CD4-positive, alpha-beta memory T cell (primary cell): Measurements from ENCODE around the gene SAMD11. TPM values are rescaled to one million over a fixed set of nuclear protein-coding genes. Genes with fewer than 3 reads are reported as not detected.
"Not testable (repeated sequence)": the region's sequence is repeated elsewhere in the genome, so short reads cannot be mapped to it uniquely, and the experiment has no call there.

Experiments used
- CTCF ChIA-PET: fragments of 350-600 bp; sonication (Branson Sonifier 250); formaldehyde crosslinking; loops from one replicate; lab custom pipeline; 2021; ENCODE audit warnings: inconsistent platforms; ENCODE audit not compliant: partially characterized antibody; lab: Charles Lee
- POLR2A ChIA-PET: fragments of 350-600 bp; sonication (Branson Sonifier 250); formaldehyde crosslinking; loops from one replicate; lab custom pipeline; 2021; ENCODE audit not compliant: partially characterized antibody; lab: Charles Lee
- DNase-seq, 5 donors: peaks; one replicate each; pipeline versions ENCODE4 v3.0.0 to v3.0.0-alpha.2; 2020 to 2022; ENCODE audit warnings: mixed read lengths in 1 of 5
- H3K27ac ChIP-seq: one replicate; pipeline ENCODE4 v1.7.0; 2013; ENCODE audit warnings: low read depth, low read length
- H3K27me3 ChIP-seq: 2 replicates; pipeline ENCODE4 v1.7.0; 2013; ENCODE audit warnings: mild to moderate bottlenecking, low read length, moderate library complexity; ENCODE audit not compliant: insufficient read depth
- H3K36me3 ChIP-seq: 2 replicates; pipeline ENCODE4 v1.7.0; 2013; ENCODE audit warnings: mild to moderate bottlenecking, low read length, moderate library complexity; ENCODE audit not compliant: insufficient read depth
- H3K4me1 ChIP-seq: 2 replicates; pipeline ENCODE4 v1.7.0; 2013; ENCODE audit warnings: mild to moderate bottlenecking, low read length, moderate library complexity; ENCODE audit not compliant: insufficient read depth
- H3K4me3 ChIP-seq, 2 donors: one replicate each; pipeline ENCODE4 v1.7.0; 2013; ENCODE audit warnings: low read length in 2 of 2, mild to moderate bottlenecking in 1 of 2
- H3K9me3 ChIP-seq, 2 donors: one replicate each; pipeline ENCODE4 v1.7.0; 2013; ENCODE audit warnings: low read length in 2 of 2, control low read depth in 1 of 2; ENCODE audit not compliant: control insufficient read depth in 1 of 2
- H3K27ac Mint-ChIP-seq, 7 donors: one replicate each; pipeline ENCODE4 v1.8.0; 2020 to 2021; ENCODE audit warnings: mixed read lengths in 7 of 7, mild to moderate bottlenecking in 6 of 7, inconsistent platforms in 3 of 7, moderate library complexity in 3 of 7
- H3K27me3 Mint-ChIP-seq, 2 donors: one replicate each; pipeline ENCODE4 v1.8.0; 2020 to 2021; ENCODE audit warnings: mixed read lengths in 2 of 2
- H3K36me3 Mint-ChIP-seq, 2 donors: one replicate each; pipeline ENCODE4 v1.8.0; 2020 to 2021; ENCODE audit warnings: mixed read lengths in 2 of 2, inconsistent platforms in 1 of 2, mild to moderate bottlenecking in 1 of 2
- H3K4me1 Mint-ChIP-seq, 4 donors: one replicate each; pipeline ENCODE4 v1.8.0; 2020 to 2021; ENCODE audit warnings: mixed read lengths in 4 of 4, mild to moderate bottlenecking in 1 of 4
- H3K4me3 Mint-ChIP-seq, 8 donors: one replicate each; pipeline ENCODE4 v1.8.0; 2020 to 2021; ENCODE audit warnings: mixed read lengths in 8 of 8, mild to moderate bottlenecking in 7 of 8, moderate library complexity in 6 of 8, inconsistent platforms in 3 of 8
- H3K9me3 Mint-ChIP-seq, 8 donors: one replicate each; pipeline ENCODE4 v1.8.0; 2020 to 2021; ENCODE audit warnings: mixed read lengths in 8 of 8, mild to moderate bottlenecking in 5 of 8, inconsistent platforms in 3 of 8, moderate library complexity in 1 of 8
- intact Hi-C: fragments of 100-400 bp; cut with micrococcal nuclease; formaldehyde crosslinking; loops from one replicate; pipeline ENCODE4 v1.15.1; 2023
- polyA plus RNA-seq, 2 donors: library from polyadenylated mRNA; unstranded; fragments of 300-500 nt; fragmentation: Illumina TruSeq; gene quantifications; one replicate each; pipeline ENCODE4 v1.2.3, GENCODE V29; 2021
- total RNA-seq, 2 experiments: library from RNA; stranded (reverse); gene quantifications; one replicate each; pipeline ENCODE4 v1.2.3, GENCODE V29; 2021

SAMD11 gene, protein sequence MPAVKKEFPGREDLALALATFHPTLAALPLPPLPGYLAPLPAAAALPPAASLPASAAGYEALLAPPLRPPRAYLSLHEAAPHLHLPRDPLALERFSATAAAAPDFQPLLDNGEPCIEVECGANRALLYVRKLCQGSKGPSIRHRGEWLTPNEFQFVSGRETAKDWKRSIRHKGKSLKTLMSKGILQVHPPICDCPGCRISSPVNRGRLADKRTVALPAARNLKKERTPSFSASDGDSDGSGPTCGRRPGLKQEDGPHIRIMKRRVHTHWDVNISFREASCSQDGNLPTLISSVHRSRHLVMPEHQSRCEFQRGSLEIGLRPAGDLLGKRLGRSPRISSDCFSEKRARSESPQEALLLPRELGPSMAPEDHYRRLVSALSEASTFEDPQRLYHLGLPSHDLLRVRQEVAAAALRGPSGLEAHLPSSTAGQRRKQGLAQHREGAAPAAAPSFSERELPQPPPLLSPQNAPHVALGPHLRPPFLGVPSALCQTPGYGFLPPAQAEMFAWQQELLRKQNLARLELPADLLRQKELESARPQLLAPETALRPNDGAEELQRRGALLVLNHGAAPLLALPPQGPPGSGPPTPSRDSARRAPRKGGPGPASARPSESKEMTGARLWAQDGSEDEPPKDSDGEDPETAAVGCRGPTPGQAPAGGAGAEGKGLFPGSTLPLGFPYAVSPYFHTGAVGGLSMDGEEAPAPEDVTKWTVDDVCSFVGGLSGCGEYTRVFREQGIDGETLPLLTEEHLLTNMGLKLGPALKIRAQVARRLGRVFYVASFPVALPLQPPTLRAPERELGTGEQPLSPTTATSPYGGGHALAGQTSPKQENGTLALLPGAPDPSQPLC
- total RNA-seq, result not detected
- under 1 TPM in 1 of 2 donors, not detected in 1; 0.10 TPM for polyA plus RNA-seq

GRCh38 chr1:923131-923990 lies at the start of gene SAMD11:
TSS of gene SAMD11 (plus strand) at chr1:923923. CDS start at chr1:924432, 509 bp downstream.
- POLR2A ChIA-PET, result no interaction called here

DNA sequence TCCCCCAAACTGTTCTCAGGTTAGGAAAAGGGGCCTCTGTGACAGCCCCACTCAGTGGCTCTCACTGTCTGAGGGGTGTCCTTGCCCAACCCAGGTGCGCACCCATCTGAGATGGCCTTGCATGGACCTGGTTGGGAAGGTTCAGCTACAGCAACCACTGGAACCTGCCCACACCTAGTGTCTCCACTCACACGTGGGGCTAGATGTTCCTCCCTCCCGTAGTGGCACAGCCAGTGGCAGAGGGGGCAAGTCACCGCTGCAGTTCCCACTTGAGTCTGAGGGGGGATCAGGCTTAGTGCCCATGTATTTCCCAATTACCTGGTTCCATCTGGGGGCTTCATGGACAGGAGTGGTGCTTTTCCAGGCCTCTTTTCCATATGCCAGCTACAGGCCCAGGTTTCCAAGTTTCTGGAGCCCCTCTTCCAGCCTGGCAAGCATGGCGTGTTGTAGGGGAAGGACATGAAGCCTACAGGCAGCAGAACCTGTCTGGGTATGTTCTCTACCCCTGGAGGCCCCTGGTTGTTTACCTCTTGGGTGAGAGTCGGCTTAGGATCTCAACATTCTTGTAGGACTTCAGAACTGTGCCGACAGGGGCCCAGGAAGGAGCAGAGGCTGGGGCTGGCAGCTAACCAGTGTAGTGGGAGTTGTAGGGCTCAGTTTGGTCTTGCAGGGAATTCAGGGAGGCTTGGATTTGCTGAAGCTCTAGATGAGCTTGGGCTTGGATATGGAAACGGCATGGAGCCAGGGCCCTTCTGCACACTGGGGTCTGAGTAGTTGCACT lies 47.1 kb upstream of the SAMD11 start:
- H3K27ac ChIP-seq, intact Hi-C loops, H3K9me3 Mint-ChIP-seq, H3K27me3 ChIP-seq, H3K4me3 Mint-ChIP-seq, H3K4me3 ChIP-seq, H3K9me3 ChIP-seq, DNase-seq, CTCF ChIA-PET, H3K36me3 Mint-ChIP-seq, H3K36me3 ChIP-seq, H3K27me3 Mint-ChIP-seq, POLR2A ChIA-PET, H3K4me1 ChIP-seq, H3K4me1 Mint-ChIP-seq: not testable (repeated sequence)
- peak overlapping the region in 4 of 7 donors; percentile 43 to 67 (median 56) for H3K27ac Mint-ChIP-seq

More at GRCh38 chr1:923131-923990, at the start of gene SAMD11:
- CTCF ChIA-PET, result no interaction called here
- peaks cover 32% of the 10 kb centered on the region for H3K4me1 ChIP-seq
- Mint-ChIP-seq H3K4me3 (peak within 1 kb of the TSS; percentile 83 to 94 (median 86)), H3K27ac (peak within 1 kb of the TSS in 5 of 7 donors; percentile 19 to 77 (median 75)), H3K9me3 (peaks cover 0 to 3% (median 0%) of the 10 kb centered on the region in 8 donors), H3K4me1 (peaks cover 11 to 29% (median 19%) of the 10 kb centered on the region in 4 donors), H3K36me3 (peaks cover 0 to 1% of the 10 kb centered on the region in 2 donors), H3K27me3 (peaks cover 26 to 39% of the 10 kb centered on the region in 2 donors)
- H3K27ac ChIP-seq, result no peak within 1 kb of the TSS
- H3K36me3 ChIP-seq, result no peaks in the 10 kb centered on the region
- H3K4me3 ChIP-seq, result peak within 1 kb of the TSS in 1 of 2 donors; percentile 49
- peak in 4 of 5 donors; percentile 63 to 72 (median 69) for DNase-seq
- intact Hi-C loops, result loop anchor here (5.0 kb wide), 1 partner anchor 34 kb away; the partner anchor contains the start of gene NOC2L
- no peaks in the 10 kb centered on the region for H3K9me3 ChIP-seq
- H3K27me3 ChIP-seq, result peaks cover 38% of the 10 kb centered on the region

- CTCF ChIA-PET, H3K9me3 Mint-ChIP-seq, H3K4me1 Mint-ChIP-seq, H3K4me1 ChIP-seq, H3K27me3 Mint-ChIP-seq, H3K36me3 ChIP-seq, H3K4me3 Mint-ChIP-seq, POLR2A ChIA-PET, H3K27me3 ChIP-seq, DNase-seq, H3K9me3 ChIP-seq, H3K27ac ChIP-seq, H3K4me3 ChIP-seq, intact Hi-C loops, H3K36me3 Mint-ChIP-seq: not testable (repeated sequence)
- peak overlapping the region in 2 of 7 donors; percentile 43 to 64 for H3K27ac Mint-ChIP-seq
Measured at GRCh38 chr1:877209-877986, 46.3 kb upstream of the SAMD11 start.

- H3K4me3 ChIP-seq, CTCF ChIA-PET, H3K27ac ChIP-seq, H3K36me3 ChIP-seq, H3K9me3 ChIP-seq, H3K27ac Mint-ChIP-seq, H3K9me3 Mint-ChIP-seq, H3K27me3 Mint-ChIP-seq, H3K27me3 ChIP-seq, H3K4me1 Mint-ChIP-seq, H3K36me3 Mint-ChIP-seq, DNase-seq, H3K4me1 ChIP-seq, POLR2A ChIA-PET, intact Hi-C loops, H3K4me3 Mint-ChIP-seq: not testable (repeated sequence)
Measured at GRCh38 chr1:880511-880910, 43.2 kb upstream of the SAMD11 start.

DNA sequence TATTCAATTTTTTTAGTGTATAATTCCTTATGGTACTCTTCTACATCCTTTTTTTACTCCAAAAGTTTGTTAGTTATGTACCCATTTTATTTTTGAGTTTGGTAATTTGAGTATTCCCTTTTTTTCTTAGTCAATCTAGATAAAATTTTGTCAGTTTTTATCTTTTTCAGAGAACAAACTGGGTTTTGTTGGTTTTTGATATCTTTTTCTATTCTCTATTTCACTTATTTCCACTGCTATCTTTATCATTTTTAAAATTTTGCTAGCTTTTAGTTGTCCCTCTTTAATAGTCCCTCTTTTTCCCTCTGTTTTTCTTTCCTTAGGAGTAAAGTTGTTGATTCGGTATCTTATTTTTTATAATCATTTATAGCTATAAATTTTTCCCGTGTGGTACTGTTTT lies 42.8 kb upstream of the SAMD11 start:
- H3K27ac Mint-ChIP-seq, DNase-seq, H3K9me3 Mint-ChIP-seq, H3K36me3 ChIP-seq, H3K4me1 ChIP-seq, H3K27me3 Mint-ChIP-seq, CTCF ChIA-PET, H3K27me3 ChIP-seq, H3K36me3 Mint-ChIP-seq, H3K4me1 Mint-ChIP-seq, H3K4me3 ChIP-seq, H3K4me3 Mint-ChIP-seq, H3K27ac ChIP-seq, H3K9me3 ChIP-seq, POLR2A ChIA-PET, intact Hi-C loops: not testable (repeated sequence)

DNA sequence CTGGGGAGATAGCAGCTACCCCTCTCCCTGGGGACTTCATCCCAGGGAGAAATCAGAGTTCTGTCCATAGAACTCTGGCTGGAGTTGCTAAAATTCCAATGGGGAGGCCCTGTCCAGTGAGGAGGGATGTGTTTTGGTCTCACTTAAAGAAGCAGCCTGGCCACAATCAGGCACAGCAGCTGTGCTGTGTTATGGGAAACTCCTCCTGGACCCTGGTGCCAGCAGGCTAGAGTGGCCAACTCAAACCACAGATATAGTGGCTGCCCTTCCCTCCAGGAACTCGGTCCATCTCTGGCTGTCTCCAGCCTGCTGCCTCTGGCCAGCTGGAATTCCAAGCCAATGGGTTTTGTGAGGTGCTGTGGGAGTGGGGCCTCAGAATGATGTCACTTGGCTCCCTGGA lies 37.4 kb upstream of the SAMD11 start:
- peaks cover 19 to 29% of the 10 kb centered on the region in 2 donors for H3K27me3 Mint-ChIP-seq
- Histone ChIP-seq H3K27me3 (peaks cover 3% of the 10 kb centered on the region), H3K9me3 (no peaks in the 10 kb centered on the region), H3K36me3 (no peaks in the 10 kb centered on the region), H3K27ac (no peak overlapping the region), H3K4me1 (no peaks in the 10 kb centered on the region), H3K4me3 (no peak overlapping the region)
- no peak for DNase-seq
- peaks cover 0 to 3% (median 0%) of the 10 kb centered on the region in 4 donors for H3K4me1 Mint-ChIP-seq
- intact Hi-C loops, result no loop called here
- no peaks in the 10 kb centered on the region for H3K36me3 Mint-ChIP-seq
- H3K9me3 Mint-ChIP-seq, result no peaks in the 10 kb centered on the region
- ChIA-PET POLR2A (no interaction called here), CTCF (no interaction called here)
- H3K4me3 Mint-ChIP-seq, result no peak overlapping the region
- H3K27ac Mint-ChIP-seq, result no peak overlapping the region
